Measurements from ENCODE around the gene CD164.

The CD164 gene

GRCh38 chr6:109321752-109322151, 60.5 kb downstream of the CD164 start:
- DNase-seq (ENCODE audit: low read depth) = no peak
- TF ChIP-seq, protein P1, sequence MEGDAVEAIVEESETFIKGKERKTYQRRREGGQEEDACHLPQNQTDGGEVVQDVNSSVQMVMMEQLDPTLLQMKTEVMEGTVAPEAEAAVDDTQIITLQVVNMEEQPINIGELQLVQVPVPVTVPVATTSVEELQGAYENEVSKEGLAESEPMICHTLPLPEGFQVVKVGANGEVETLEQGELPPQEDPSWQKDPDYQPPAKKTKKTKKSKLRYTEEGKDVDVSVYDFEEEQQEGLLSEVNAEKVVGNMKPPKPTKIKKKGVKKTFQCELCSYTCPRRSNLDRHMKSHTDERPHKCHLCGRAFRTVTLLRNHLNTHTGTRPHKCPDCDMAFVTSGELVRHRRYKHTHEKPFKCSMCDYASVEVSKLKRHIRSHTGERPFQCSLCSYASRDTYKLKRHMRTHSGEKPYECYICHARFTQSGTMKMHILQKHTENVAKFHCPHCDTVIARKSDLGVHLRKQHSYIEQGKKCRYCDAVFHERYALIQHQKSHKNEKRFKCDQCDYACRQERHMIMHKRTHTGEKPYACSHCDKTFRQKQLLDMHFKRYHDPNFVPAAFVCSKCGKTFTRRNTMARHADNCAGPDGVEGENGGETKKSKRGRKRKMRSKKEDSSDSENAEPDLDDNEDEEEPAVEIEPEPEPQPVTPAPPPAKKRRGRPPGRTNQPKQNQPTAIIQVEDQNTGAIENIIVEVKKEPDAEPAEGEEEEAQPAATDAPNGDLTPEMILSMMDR (IDR thresholded peaks at IDR 0.05; ENCODE audit: control insufficient read depth, extremely low read depth, insufficient read depth) = no peak

DNA sequence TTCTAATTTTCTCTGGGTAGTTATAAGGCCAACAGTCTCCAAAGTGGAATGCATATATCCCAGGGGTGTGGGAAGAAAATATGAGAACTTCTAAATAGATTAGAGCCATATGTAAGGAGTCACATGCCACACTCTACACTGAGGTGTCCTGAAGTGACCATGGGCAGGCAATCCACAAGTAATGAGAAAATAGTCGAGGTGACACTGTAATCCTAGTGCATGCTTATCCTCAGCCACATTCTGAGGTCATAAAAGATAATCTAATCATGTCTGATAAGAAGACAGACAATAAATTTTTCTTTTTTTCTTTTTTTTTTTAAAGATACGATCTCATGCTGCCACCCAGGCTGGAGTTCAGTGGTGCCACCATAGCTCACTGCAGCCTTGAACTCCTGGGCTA, 62.2 kb downstream of the CD164 start:
- no peak overlapping the region for H3K4me3 ChIP-seq (ENCODE audit: low read depth, low read length)
- TF ChIP-seq, protein P1 (IDR thresholded peaks at IDR 0.05; ENCODE audit: control insufficient read depth, extremely low read depth, insufficient read depth) = no peak
- no peak for DNase-seq (ENCODE audit: low read depth)

More at GRCh38 chr6:109321752-109322151, 60.5 kb downstream of the CD164 start:
- H3K4me3 ChIP-seq (ENCODE audit: low read depth, low read length) = no peak overlapping the region

- TF ChIP-seq, protein P1 (IDR thresholded peaks at IDR 0.05; ENCODE audit: control insufficient read depth, extremely low read depth, insufficient read depth) = no peak
- DNase-seq (ENCODE audit: low read depth) = no peak
- H3K4me3 ChIP-seq (ENCODE audit: low read depth, low read length) = no peak overlapping the region
Observed at GRCh38 chr6:109318328-109318876, 63.9 kb downstream of the CD164 start.

DNA sequence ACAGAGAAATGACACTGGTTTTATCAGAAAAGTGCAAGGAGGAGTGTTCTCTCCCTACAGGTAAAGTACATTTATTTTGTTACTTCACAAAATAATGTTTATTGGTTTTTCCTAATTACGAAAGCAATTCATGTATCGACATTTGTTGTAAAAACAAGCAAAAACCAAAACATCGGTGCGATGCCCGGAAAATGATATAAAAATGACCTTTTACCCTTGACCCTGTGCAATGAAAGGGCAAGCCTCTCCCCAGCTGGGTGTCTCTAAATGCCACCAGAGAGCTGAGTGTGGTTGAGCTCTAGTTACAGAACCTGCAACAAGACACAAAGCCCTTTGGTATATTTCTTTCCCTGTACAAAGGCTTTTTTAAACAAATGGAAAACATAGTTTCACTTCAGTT, 65.4 kb downstream of the CD164 start:
- no peak overlapping the region for H3K4me3 ChIP-seq (ENCODE audit: low read depth, low read length)
- no peak for DNase-seq (ENCODE audit: low read depth)
- TF ChIP-seq, protein P1 (IDR thresholded peaks at IDR 0.05; ENCODE audit: control insufficient read depth, extremely low read depth, insufficient read depth) = no peak
